WTC11 (cell line): Measurements from ENCODE around the gene TCEAL5.

Experiments
- CREB1 ChIP-seq: sonication (generic); formaldehyde crosslinking; IDR thresholded peaks from 2 replicates; pipeline ENCODE4 v1.8.0; 2023; ENCODE audit warnings: mild to moderate bottlenecking, missing genetic modification reagents
- ESRRA ChIP-seq: sonication (generic); formaldehyde crosslinking; IDR thresholded peaks from 2 replicates; pipeline ENCODE4 v1.8.1; 2022; ENCODE audit warnings: mild to moderate bottlenecking, missing genetic modification reagents, borderline replicate concordance
- GTF2I ChIP-seq: fragments of 250-450 bp; sonication (Bioruptor Pico); conservative IDR thresholded peaks from 2 replicates; pipeline ENCODE4 v1.4.0; 2021; ENCODE audit warnings: mild to moderate bottlenecking
- JUN ChIP-seq: sonication (generic); formaldehyde crosslinking; IDR thresholded peaks from 2 replicates; pipeline ENCODE4 v1.8.0; 2023; ENCODE audit warnings: mild to moderate bottlenecking, missing genetic modification reagents
- KAT7 ChIP-seq: sonication (generic); formaldehyde crosslinking; IDR thresholded peaks from 2 replicates; pipeline ENCODE4 v1.8.1; 2023; ENCODE audit warnings: missing genetic modification reagents, mild to moderate bottlenecking, borderline replicate concordance
- NR1H2 ChIP-seq: sonication (generic); formaldehyde crosslinking; IDR thresholded peaks from 2 replicates; pipeline ENCODE4 v1.9.0; 2021; ENCODE audit warnings: mild to moderate bottlenecking, moderate library complexity, missing genetic modification reagents
- NR3C1 ChIP-seq: sonication (generic); formaldehyde crosslinking; conservative IDR thresholded peaks from 2 replicates; pipeline ENCODE4 v1.8.1; 2023; ENCODE audit warnings: low read depth, mild to moderate bottlenecking, missing genetic modification reagents
- TF ChIP-seq, protein P1 (sequence below): fragments of 200-600 bp; IDR thresholded peaks from 2 replicates; pipeline ENCODE4 v1.8.0; 2022; ENCODE audit warnings: antibody characterized with exemption
- TF ChIP-seq, protein P2 (sequence below): sonication (generic); formaldehyde crosslinking; IDR thresholded peaks from 2 replicates; pipeline ENCODE4 v1.8.0; 2023; ENCODE audit warnings: missing genetic modification reagents, mild to moderate bottlenecking, borderline replicate concordance
- TF ChIP-seq, protein P3 (sequence below): sonication (generic); formaldehyde crosslinking; IDR thresholded peaks from 2 replicates; pipeline ENCODE4 v1.8.1; 2023; ENCODE audit warnings: mild to moderate bottlenecking, missing genetic modification reagents, moderate library complexity
- TF ChIP-seq, protein P4 (sequence below): sonication (generic); formaldehyde crosslinking; IDR thresholded peaks from 2 replicates; pipeline ENCODE4 v1.8.1; 2023; ENCODE audit warnings: mild to moderate bottlenecking, missing genetic modification reagents

GRCh38 chrX:103309860-103310554 is 33.5 kb upstream of the TCEAL5 start:
- TF ChIP-seq, protein P1, sequence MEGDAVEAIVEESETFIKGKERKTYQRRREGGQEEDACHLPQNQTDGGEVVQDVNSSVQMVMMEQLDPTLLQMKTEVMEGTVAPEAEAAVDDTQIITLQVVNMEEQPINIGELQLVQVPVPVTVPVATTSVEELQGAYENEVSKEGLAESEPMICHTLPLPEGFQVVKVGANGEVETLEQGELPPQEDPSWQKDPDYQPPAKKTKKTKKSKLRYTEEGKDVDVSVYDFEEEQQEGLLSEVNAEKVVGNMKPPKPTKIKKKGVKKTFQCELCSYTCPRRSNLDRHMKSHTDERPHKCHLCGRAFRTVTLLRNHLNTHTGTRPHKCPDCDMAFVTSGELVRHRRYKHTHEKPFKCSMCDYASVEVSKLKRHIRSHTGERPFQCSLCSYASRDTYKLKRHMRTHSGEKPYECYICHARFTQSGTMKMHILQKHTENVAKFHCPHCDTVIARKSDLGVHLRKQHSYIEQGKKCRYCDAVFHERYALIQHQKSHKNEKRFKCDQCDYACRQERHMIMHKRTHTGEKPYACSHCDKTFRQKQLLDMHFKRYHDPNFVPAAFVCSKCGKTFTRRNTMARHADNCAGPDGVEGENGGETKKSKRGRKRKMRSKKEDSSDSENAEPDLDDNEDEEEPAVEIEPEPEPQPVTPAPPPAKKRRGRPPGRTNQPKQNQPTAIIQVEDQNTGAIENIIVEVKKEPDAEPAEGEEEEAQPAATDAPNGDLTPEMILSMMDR: no peak
- TF ChIP-seq ESRRA (no peak), JUN (CRISPR knock-in tag) (no peak), NR3C1 (CRISPR knock-in tag) (no peak), KAT7 (no peak), NR1H2 (no peak), CREB1 (no peak), GTF2I (CRISPR knock-in tag) (no peak)
- TF ChIP-seq, protein P2, sequence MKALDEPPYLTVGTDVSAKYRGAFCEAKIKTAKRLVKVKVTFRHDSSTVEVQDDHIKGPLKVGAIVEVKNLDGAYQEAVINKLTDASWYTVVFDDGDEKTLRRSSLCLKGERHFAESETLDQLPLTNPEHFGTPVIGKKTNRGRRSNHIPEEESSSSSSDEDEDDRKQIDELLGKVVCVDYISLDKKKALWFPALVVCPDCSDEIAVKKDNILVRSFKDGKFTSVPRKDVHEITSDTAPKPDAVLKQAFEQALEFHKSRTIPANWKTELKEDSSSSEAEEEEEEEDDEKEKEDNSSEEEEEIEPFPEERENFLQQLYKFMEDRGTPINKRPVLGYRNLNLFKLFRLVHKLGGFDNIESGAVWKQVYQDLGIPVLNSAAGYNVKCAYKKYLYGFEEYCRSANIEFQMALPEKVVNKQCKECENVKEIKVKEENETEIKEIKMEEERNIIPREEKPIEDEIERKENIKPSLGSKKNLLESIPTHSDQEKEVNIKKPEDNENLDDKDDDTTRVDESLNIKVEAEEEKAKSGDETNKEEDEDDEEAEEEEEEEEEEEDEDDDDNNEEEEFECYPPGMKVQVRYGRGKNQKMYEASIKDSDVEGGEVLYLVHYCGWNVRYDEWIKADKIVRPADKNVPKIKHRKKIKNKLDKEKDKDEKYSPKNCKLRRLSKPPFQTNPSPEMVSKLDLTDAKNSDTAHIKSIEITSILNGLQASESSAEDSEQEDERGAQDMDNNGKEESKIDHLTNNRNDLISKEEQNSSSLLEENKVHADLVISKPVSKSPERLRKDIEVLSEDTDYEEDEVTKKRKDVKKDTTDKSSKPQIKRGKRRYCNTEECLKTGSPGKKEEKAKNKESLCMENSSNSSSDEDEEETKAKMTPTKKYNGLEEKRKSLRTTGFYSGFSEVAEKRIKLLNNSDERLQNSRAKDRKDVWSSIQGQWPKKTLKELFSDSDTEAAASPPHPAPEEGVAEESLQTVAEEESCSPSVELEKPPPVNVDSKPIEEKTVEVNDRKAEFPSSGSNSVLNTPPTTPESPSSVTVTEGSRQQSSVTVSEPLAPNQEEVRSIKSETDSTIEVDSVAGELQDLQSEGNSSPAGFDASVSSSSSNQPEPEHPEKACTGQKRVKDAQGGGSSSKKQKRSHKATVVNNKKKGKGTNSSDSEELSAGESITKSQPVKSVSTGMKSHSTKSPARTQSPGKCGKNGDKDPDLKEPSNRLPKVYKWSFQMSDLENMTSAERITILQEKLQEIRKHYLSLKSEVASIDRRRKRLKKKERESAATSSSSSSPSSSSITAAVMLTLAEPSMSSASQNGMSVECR (CRISPR knock-in tag): no peak
- TF ChIP-seq, protein P3, sequence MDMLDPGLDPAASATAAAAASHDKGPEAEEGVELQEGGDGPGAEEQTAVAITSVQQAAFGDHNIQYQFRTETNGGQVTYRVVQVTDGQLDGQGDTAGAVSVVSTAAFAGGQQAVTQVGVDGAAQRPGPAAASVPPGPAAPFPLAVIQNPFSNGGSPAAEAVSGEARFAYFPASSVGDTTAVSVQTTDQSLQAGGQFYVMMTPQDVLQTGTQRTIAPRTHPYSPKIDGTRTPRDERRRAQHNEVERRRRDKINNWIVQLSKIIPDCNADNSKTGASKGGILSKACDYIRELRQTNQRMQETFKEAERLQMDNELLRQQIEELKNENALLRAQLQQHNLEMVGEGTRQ: no peak
- TF ChIP-seq, protein P4, sequence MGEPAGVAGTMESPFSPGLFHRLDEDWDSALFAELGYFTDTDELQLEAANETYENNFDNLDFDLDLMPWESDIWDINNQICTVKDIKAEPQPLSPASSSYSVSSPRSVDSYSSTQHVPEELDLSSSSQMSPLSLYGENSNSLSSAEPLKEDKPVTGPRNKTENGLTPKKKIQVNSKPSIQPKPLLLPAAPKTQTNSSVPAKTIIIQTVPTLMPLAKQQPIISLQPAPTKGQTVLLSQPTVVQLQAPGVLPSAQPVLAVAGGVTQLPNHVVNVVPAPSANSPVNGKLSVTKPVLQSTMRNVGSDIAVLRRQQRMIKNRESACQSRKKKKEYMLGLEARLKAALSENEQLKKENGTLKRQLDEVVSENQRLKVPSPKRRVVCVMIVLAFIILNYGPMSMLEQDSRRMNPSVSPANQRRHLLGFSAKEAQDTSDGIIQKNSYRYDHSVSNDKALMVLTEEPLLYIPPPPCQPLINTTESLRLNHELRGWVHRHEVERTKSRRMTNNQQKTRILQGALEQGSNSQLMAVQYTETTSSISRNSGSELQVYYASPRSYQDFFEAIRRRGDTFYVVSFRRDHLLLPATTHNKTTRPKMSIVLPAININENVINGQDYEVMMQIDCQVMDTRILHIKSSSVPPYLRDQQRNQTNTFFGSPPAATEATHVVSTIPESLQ (CRISPR knock-in tag): no peak
